ENCODE results near the gene MAPK1.
A peak's percentile ranks its signal among the peaks of the same experiment; 100 is the strongest.
"Not testable (repeated sequence)": the region's sequence is repeated elsewhere in the genome, so short reads cannot be mapped to it uniquely, and the experiment has no call there.

Gene MAPK1

GRCh38 chr22:21816787-21817496 lies 50.5 kb downstream of the MAPK1 start:
- DNase-seq (ENCODE audit: low read depth), result peak; percentile 61
- H3K4me3 ChIP-seq (ENCODE audit: low read depth, low read length), result no peak overlapping the region
- no peak for TF ChIP-seq CTCF (IDR thresholded peaks at IDR 0.05; ENCODE audit: low read depth, low read length, missing control alignments)

GRCh38 chr22:21816472-21816786 lies 51.0 kb downstream of the MAPK1 start:
- TF ChIP-seq CTCF (IDR thresholded peaks at IDR 0.05; ENCODE audit: low read depth, low read length, missing control alignments), result no peak
- DNase-seq (ENCODE audit: low read depth), result no peak

GRCh38 chr22:21815958-21816357 lies 51.5 kb downstream of the MAPK1 start:
- no peak for DNase-seq (ENCODE audit: low read depth)
- no peak overlapping the region for H3K4me3 ChIP-seq (ENCODE audit: low read depth, low read length)
- no peak for TF ChIP-seq CTCF (IDR thresholded peaks at IDR 0.05; ENCODE audit: low read depth, low read length, missing control alignments)

More at GRCh38 chr22:21816472-21816786, 51.0 kb downstream of the MAPK1 start:
- no peak overlapping the region for H3K4me3 ChIP-seq (ENCODE audit: low read depth, low read length)

- TF ChIP-seq CTCF (IDR thresholded peaks at IDR 0.05; ENCODE audit: low read depth, low read length, missing control alignments), result no peak
- DNase-seq (ENCODE audit: low read depth), result no peak
- no peak overlapping the region for H3K4me3 ChIP-seq (ENCODE audit: low read depth, low read length)
Observed at GRCh38 chr22:21815357-21815756, 52.1 kb downstream of the MAPK1 start.

- no peak for TF ChIP-seq CTCF (IDR thresholded peaks at IDR 0.05; ENCODE audit: low read depth, low read length, missing control alignments)
- H3K4me3 ChIP-seq (ENCODE audit: low read depth, low read length), result no peak overlapping the region
- DNase-seq (ENCODE audit: low read depth), result no peak
Observed at GRCh38 chr22:21811982-21812381, 55.5 kb downstream of the MAPK1 start.

- no peak for DNase-seq (ENCODE audit: low read depth)
- no peak overlapping the region for H3K4me3 ChIP-seq (ENCODE audit: low read depth, low read length)
- no peak for TF ChIP-seq CTCF (IDR thresholded peaks at IDR 0.05; ENCODE audit: low read depth, low read length, missing control alignments)
Observed at GRCh38 chr22:21807544-21808529, 59.6 kb downstream of the MAPK1 start.

- not testable (repeated sequence) for DNase-seq (ENCODE audit: low read depth); H3K4me3 ChIP-seq (ENCODE audit: low read depth, low read length)
Observed at GRCh38 chr22:21805325-21805724, 62.1 kb downstream of the MAPK1 start.
